Measurements from ENCODE around the gene HHAT. TPM values are rescaled to one million over a fixed set of nuclear protein-coding genes. Genes with fewer than 3 reads are reported as not detected.

The HHAT gene
- total and polyA plus RNA-seq, 12 donors, result 0.81 to 4.3 (median 2.6) TPM

GRCh38 chr1:210605099-210605498, 276.4 kb downstream of the HHAT start:
- intact Hi-C loops (cut with DNase I), result no loop called here
- TF ChIP-seq, protein P1, sequence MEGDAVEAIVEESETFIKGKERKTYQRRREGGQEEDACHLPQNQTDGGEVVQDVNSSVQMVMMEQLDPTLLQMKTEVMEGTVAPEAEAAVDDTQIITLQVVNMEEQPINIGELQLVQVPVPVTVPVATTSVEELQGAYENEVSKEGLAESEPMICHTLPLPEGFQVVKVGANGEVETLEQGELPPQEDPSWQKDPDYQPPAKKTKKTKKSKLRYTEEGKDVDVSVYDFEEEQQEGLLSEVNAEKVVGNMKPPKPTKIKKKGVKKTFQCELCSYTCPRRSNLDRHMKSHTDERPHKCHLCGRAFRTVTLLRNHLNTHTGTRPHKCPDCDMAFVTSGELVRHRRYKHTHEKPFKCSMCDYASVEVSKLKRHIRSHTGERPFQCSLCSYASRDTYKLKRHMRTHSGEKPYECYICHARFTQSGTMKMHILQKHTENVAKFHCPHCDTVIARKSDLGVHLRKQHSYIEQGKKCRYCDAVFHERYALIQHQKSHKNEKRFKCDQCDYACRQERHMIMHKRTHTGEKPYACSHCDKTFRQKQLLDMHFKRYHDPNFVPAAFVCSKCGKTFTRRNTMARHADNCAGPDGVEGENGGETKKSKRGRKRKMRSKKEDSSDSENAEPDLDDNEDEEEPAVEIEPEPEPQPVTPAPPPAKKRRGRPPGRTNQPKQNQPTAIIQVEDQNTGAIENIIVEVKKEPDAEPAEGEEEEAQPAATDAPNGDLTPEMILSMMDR (IDR thresholded peaks at IDR 0.05), result no peak
- Histone ChIP-seq H3K4me1 (no peaks in the 10 kb centered on the region), H3K9me3 (peaks cover 0 to 15% (median 0%) of the 10 kb centered on the region in 11 donors), H3K27ac (no peak overlapping the region), H3K27me3 (no peaks in the 10 kb centered on the region), H3K36me3 (no peaks in the 10 kb centered on the region), H3K4me3 (no peak overlapping the region)
- ATAC-seq, result no peak
- WGBS, 2 donors, result 43 to 45% methylated on average over 2 of the region's 2 CpGs
- DNase-seq, result no peak

DNA sequence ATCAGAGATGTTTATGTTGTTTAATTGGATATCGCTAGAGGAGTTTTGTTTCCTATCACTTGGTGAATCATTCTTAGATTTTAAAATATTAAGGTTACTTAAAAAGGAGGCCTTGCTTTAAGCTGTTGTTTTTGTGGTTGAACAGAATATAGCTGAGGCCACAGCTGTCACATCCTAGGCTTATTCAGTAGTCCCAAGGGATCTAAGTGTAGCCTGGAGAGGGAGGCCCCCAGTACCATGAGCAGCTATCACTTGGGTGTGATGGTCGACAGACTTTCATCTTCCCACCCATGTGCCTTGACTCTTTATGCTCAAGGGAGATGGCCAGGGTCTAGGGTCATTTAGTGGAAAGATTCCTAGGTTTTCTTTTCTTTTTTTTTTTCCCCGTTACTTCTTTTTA, 278.7 kb downstream of the HHAT start:
- TF ChIP-seq, protein P1 (IDR thresholded peaks at IDR 0.05), result no peak
- Histone ChIP-seq H3K9me3 (peaks cover 0 to 22% (median 0%) of the 10 kb centered on the region in 11 donors), H3K4me1 (no peaks in the 10 kb centered on the region), H3K36me3 (no peaks in the 10 kb centered on the region), H3K4me3 (no peak overlapping the region), H3K27ac (no peak overlapping the region), H3K27me3 (no peaks in the 10 kb centered on the region)
- 68 to 89% methylated on average over 3 of the region's 3 CpGs for WGBS, 2 donors
- DNase-seq (no peak), ATAC-seq (no peak)
- intact Hi-C loops (cut with DNase I), result no loop called here

- H3K4me3 ChIP-seq, result no peak overlapping the region
- intact Hi-C loops (cut with DNase I), result no loop called here
- WGBS, 2 donors, result 73 to 77% methylated on average over 5 of the region's 5 CpGs
- no peak for ATAC-seq
- no peaks in the 10 kb centered on the region for H3K4me1 ChIP-seq
- H3K27me3 ChIP-seq, result no peaks in the 10 kb centered on the region
- TF ChIP-seq, protein P1 (IDR thresholded peaks at IDR 0.05), result no peak
- peaks cover 0 to 22% (median 0%) of the 10 kb centered on the region in 11 donors for H3K9me3 ChIP-seq
- H3K27ac ChIP-seq, result no peak overlapping the region
- H3K36me3 ChIP-seq, result no peaks in the 10 kb centered on the region
- no peak for DNase-seq
Measured at GRCh38 chr1:210608767-210609166, 280.1 kb downstream of the HHAT start.

GRCh38 chr1:210616356-210616755, 287.7 kb downstream of the HHAT start:
- Histone ChIP-seq H3K4me1 (no peaks in the 10 kb centered on the region), H3K4me3 (no peak overlapping the region), H3K27me3 (no peaks in the 10 kb centered on the region), H3K27ac (no peak overlapping the region), H3K9me3 (no peaks in the 10 kb centered on the region), H3K36me3 (no peaks in the 10 kb centered on the region)
- WGBS, 2 donors, result 93 to 95% methylated on average over 4 of the region's 4 CpGs
- ATAC-seq (no peak), DNase-seq (no peak)
- intact Hi-C loops (cut with DNase I), result no loop called here
- TF ChIP-seq, protein P1 (IDR thresholded peaks at IDR 0.05), result no peak

Measured in heart right ventricle (tissue), 16 donors.